Brain microvascular endothelial cell (primary cell): Measurements from ENCODE around the gene KIAA1586.

ENCODE experiments used
- DNase-seq: peaks from one replicate; pipeline ENCODE4 v3.0.0-alpha.2; 2020
- H3K27ac ChIP-seq: fragments of 250-450 bp; sonication (Bioruptor Pico); 2 replicates; pipeline ENCODE4 v1.5.1; 2020; ENCODE audit warnings: mild to moderate bottlenecking, moderate library complexity
- H3K27me3 ChIP-seq: fragments of 250-450 bp; sonication (Bioruptor Pico); replicated peaks from 2 replicates; pipeline ENCODE4 v1.5.1; 2020; ENCODE audit warnings: mild to moderate bottlenecking
- H3K36me3 ChIP-seq: fragments of 250-450 bp; sonication (Bioruptor Pico); replicated peaks from 2 replicates; pipeline ENCODE4 v1.5.1; 2020; ENCODE audit warnings: mild to moderate bottlenecking
- H3K4me3 ChIP-seq: 2 replicates; pipeline ENCODE4 v1.5.1; 2011; ENCODE audit warnings: low read depth, mild to moderate bottlenecking, control low read depth, low read length, moderate library complexity
- in situ Hi-C: cut with HindIII; loops from 2 replicates; pipeline ENCODE4 v1.10.0; 2017; ENCODE audit warnings: low sequenced_read_pairs, low pct_ligation_motif_present
- TF ChIP-seq, protein P1 (sequence below): IDR thresholded peaks from 2 replicates; pipeline ENCODE4 v1.5.1; 2011; ENCODE audit warnings: low read depth, mild to moderate bottlenecking, moderate library complexity, low read length, control low read depth, inconsistent platforms; ENCODE audit errors: missing control alignments

KIAA1586 gene

DNA sequence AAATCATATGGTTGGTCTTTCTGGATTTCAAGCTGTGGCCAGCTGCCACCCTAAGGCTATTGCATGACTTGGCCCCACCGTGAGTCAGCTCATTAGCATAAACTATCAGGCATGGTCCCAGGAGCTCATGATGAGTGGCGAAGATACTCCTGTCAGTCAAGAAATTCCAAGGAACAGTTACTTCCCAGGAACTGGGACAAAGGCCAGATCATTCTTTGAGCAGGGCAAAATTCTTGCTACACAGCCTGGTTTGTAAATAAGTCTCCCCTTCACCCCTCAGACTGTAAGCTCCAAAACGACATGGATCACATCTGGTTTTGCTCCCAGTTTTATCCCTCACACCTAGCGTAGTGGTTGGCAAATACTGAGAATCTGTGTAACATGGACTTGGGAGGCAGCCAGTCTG is 33.0 kb upstream of the KIAA1586 start:
- in situ Hi-C loops: no loop called here
- Histone ChIP-seq H3K36me3 (no peaks in the 10 kb centered on the region), H3K27ac (no peak overlapping the region), H3K4me3 (no peak overlapping the region), H3K27me3 (no peaks in the 10 kb centered on the region)
- peak; percentile 41 for DNase-seq
- TF ChIP-seq, protein P1, sequence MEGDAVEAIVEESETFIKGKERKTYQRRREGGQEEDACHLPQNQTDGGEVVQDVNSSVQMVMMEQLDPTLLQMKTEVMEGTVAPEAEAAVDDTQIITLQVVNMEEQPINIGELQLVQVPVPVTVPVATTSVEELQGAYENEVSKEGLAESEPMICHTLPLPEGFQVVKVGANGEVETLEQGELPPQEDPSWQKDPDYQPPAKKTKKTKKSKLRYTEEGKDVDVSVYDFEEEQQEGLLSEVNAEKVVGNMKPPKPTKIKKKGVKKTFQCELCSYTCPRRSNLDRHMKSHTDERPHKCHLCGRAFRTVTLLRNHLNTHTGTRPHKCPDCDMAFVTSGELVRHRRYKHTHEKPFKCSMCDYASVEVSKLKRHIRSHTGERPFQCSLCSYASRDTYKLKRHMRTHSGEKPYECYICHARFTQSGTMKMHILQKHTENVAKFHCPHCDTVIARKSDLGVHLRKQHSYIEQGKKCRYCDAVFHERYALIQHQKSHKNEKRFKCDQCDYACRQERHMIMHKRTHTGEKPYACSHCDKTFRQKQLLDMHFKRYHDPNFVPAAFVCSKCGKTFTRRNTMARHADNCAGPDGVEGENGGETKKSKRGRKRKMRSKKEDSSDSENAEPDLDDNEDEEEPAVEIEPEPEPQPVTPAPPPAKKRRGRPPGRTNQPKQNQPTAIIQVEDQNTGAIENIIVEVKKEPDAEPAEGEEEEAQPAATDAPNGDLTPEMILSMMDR: no peak

DNA sequence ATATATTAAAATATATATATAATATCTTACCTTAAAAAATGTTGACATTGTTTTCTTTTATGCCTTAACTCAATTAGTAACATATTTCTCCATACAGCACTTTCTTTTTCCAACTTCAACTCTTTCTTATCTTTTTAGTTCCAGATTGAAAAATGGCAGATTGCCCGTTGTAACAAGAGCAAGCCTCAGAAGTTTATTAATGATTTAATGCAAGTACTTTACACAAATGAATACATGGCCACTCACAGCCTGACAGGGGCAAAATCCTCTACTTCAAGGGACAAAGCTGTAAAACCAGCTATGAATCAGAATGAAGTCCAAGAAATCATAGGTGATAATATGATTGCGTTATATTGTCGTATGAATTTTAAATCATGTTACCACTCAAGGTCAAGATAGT is 29.4 kb upstream of the KIAA1586 start:
- H3K4me3 ChIP-seq: no peak overlapping the region
- in situ Hi-C loops: no loop called here
- H3K27ac ChIP-seq: no peak overlapping the region
- DNase-seq: no peak
- no peaks in the 10 kb centered on the region for H3K27me3 ChIP-seq
- H3K36me3 ChIP-seq: no peaks in the 10 kb centered on the region
- TF ChIP-seq, protein P1: no peak

DNA sequence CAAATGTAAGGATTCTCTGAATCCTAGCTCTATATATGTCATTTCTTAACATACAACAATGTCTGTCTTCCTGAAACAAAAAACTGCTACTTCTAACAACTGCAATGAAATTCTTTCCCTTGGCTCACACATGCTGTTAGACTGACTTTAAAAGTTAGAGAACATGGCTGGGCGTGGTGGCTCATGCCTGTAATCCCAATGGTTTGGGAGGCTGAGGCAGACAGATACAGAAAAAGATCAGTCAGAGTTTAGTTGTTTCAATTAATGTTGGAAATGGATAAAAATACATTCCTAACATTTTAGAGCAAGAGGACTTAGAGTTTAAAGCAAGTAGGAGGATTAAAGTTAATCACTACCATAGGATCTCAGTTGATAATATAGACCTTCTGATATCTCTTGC is 28.7 kb upstream of the KIAA1586 start:
- in situ Hi-C loops: no loop called here
- Histone ChIP-seq H3K36me3 (no peaks in the 10 kb centered on the region), H3K4me3 (no peak overlapping the region), H3K27ac (no peak overlapping the region), H3K27me3 (no peaks in the 10 kb centered on the region)
- TF ChIP-seq, protein P1: no peak
- no peak for DNase-seq

DNA sequence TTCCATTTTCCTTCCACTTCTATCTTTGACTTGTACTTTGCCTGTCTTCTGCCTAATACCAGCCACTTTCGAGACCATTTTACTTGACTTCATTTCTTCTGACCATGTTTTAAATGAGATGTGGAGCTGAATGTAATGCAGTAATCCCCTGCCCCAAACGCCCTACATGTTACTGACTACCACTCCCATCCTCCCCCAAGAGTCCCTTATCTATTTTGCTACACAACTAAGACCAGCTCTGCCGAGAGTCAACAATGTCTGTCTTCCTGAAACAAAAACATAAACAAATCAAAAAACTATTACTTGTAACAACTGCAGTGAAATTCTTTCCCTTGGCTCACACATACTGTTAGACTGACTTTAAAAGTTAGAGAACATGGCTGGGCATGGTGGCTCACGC is 27.1 kb upstream of the KIAA1586 start:
- Histone ChIP-seq H3K4me3 (no peak overlapping the region), H3K36me3 (no peaks in the 10 kb centered on the region), H3K27me3 (no peaks in the 10 kb centered on the region), H3K27ac (no peak overlapping the region)
- TF ChIP-seq, protein P1: no peak
- no peak for DNase-seq
- in situ Hi-C loops: no loop called here

DNA sequence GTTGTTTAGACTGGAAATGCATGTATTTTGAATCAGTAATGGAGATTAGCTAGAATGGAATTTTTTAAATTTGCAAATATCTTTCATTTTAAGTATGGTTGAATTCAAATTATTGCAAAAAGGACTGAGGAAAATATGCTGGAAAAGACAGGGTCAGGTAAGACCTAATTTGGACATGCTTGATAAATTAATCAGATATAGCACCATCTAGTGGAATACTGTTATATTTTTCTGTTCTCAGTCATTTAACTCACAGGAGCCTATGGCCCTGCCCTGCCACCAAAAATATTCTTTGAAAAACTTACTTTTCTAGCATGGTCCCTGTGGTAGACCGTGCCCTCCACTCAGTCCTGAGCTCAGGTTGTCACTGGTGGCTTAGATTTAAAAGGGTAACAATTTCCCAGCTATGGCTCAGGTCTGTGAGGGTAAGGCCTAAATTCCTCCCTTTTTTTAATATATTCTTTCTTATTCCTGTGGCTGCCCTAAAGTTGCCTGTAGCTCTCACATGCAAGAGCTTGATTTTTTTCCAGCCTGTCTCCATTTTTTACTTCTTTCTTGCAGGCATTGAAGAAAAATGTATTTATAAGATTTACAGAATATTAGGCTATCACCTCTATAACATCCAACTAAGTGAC is 25.3 kb upstream of the KIAA1586 start:
- Histone ChIP-seq H3K27me3 (no peaks in the 10 kb centered on the region), H3K36me3 (no peaks in the 10 kb centered on the region), H3K4me3 (no peak overlapping the region), H3K27ac (no peak overlapping the region)
- in situ Hi-C loops: no loop called here
- TF ChIP-seq, protein P1: peak; percentile 50
- DNase-seq: no peak

DNA sequence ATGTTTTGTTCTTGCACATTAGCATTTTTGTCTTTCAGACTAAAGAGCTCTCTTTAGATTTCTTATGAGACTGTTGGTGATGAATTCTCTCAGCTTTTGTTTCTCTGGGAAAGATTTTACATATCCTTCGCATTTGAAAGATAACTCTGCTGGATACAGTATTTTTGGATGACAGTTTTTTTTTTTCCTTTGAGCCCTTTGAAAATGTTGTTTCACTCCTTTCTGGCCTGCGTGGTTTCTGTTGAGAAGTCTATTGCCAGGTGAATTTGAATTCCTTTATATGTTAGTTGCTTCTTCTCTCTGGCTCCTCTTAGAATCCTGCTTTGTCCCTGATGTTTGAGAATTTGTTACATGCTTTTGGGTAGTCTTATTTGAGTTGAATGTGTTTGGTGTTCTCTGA is 22.2 kb upstream of the KIAA1586 start:
- Histone ChIP-seq H3K36me3 (no peaks in the 10 kb centered on the region), H3K27ac (no peak overlapping the region), H3K4me3 (no peak overlapping the region), H3K27me3 (no peaks in the 10 kb centered on the region)
- no peak for DNase-seq
- in situ Hi-C loops: no loop called here
- TF ChIP-seq, protein P1: no peak
